ENCODE data around the gene ITGB3BP.

DNA sequence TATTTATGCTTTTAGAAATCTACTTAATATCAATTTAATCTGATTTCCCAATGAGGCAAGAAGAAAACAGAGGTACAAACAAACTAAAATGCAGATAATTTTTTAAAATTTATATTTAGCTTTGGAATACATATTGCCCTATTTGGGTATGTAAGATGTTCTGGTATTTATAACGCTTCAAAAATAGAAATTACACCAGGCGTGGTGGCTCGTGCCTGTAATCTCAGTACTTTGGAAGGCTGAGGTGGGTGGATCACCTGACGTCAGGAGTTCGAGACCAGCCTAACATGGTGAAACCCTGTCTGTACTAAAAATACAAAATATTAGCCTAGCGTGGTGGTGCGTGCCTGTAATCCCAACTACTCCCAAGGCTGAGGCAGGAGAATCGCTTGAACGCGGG, 13.3 kb downstream of the ITGB3BP start:
- TF ChIP-seq, protein P1, sequence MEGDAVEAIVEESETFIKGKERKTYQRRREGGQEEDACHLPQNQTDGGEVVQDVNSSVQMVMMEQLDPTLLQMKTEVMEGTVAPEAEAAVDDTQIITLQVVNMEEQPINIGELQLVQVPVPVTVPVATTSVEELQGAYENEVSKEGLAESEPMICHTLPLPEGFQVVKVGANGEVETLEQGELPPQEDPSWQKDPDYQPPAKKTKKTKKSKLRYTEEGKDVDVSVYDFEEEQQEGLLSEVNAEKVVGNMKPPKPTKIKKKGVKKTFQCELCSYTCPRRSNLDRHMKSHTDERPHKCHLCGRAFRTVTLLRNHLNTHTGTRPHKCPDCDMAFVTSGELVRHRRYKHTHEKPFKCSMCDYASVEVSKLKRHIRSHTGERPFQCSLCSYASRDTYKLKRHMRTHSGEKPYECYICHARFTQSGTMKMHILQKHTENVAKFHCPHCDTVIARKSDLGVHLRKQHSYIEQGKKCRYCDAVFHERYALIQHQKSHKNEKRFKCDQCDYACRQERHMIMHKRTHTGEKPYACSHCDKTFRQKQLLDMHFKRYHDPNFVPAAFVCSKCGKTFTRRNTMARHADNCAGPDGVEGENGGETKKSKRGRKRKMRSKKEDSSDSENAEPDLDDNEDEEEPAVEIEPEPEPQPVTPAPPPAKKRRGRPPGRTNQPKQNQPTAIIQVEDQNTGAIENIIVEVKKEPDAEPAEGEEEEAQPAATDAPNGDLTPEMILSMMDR (conservative IDR thresholded peaks at IDR 0.05), result no peak
- no peak for TF ChIP-seq EZH2 (IDR thresholded peaks at IDR 0.05; ENCODE audit: low read depth)

All from PC-9 (cell line).